K562 (cell line): Measurements from ENCODE around the gene SH3TC2. TPM values are rescaled to one million over a fixed set of nuclear protein-coding genes. Genes with fewer than 3 reads are reported as not detected.

ENCODE experiments used
- ATAC-seq: fragments of 200-7000 bp; cut with Tn5 transposase; 3 replicates; pipeline ENCODE4 v1.9.1; 2020; ENCODE audit warnings: moderate library complexity
- BruUV-seq: library from RNA; stranded (reverse); fragments of 400-500 nt; replicated peaks from 2 replicates; lab custom pipeline; 2021; lab: Mats Ljungman, UMichigan
- CTCF ChIA-PET: fragments of 300-600 bp; formaldehyde crosslinking; extraction: SDS; loops from one replicate; lab custom pipeline; 2021; ENCODE audit warnings: low intra/inter-chr PET ratio; lab: Yijun Ruan, JAX
- POLR2A ChIA-PET: fragments of 300-600, 350-650 bp; sonication (Branson Sonifier 250); formaldehyde crosslinking; extraction: SDS; loops from one replicate; lab custom pipeline; 2021; ENCODE audit warnings: antibody characterized with exemption, inconsistent platforms; lab: Yijun Ruan, JAX
- DNase-seq, 4 experiments: peaks; one replicate each; pipeline versions ENCODE4 v3.0.0 to v3.0.0-alpha.2; 2011 to 2018; ENCODE audit warnings: low spot score in 3 of 4, mixed read lengths in 3 of 4; ENCODE audit errors: extremely low read depth in 1 of 4
- FAIRE-seq: peaks from 2 replicates; lab custom pipeline; 2011; peaks lifted over from hg19 to GRCh38; lab: Jason Lieb, UNC
- H2AFZ ChIP-seq: 2 replicates; pipeline ENCODE4 v1.6.0; 2011; ENCODE audit warnings: low read depth, low read length, control low read depth, inconsistent platforms
- H3K27ac ChIP-seq: fragments of 200-600 bp; 3 replicates; pipeline ENCODE4 v1.8.0; 2011; ENCODE audit warnings: low read depth, mild to moderate bottlenecking, control low read depth, inconsistent platforms, low read length, moderate library complexity, mixed read lengths; ENCODE audit errors: extremely low read depth
- H3K27me3 ChIP-seq, 2 experiments: fragments of 300-600 bp in 1 of 2; 2 replicates in 1 of 2; 3 replicates in 1 of 2; pipeline versions ENCODE4 v1.6.0 to v1.8.0; 2011; ENCODE audit warnings: inconsistent platforms in 2 of 2, low read length in 2 of 2, mild to moderate bottlenecking in 1 of 2, mixed read lengths in 1 of 2, moderate library complexity in 1 of 2; ENCODE audit not compliant: control insufficient read depth in 2 of 2, insufficient read depth in 2 of 2
- H3K36me3 ChIP-seq: fragments of 300-600 bp; 3 replicates; pipeline ENCODE4 v1.8.0; 2011; ENCODE audit warnings: mild to moderate bottlenecking, low read length, inconsistent platforms; ENCODE audit not compliant: control insufficient read depth, insufficient read depth
- H3K4me1 ChIP-seq, 2 experiments: fragments of 200-600 bp in 1 of 2; replicated peaks in 1 of 2; 2 replicates in 1 of 2; 3 replicates in 1 of 2; pipeline versions ENCODE4 v1.5.1 to v1.8.0; 2011; ENCODE audit warnings: inconsistent platforms in 2 of 2, low read length in 2 of 2, mild to moderate bottlenecking in 1 of 2, mixed read lengths in 1 of 2, moderate library complexity in 1 of 2; ENCODE audit not compliant: control insufficient read depth in 2 of 2, insufficient read depth in 2 of 2
- H3K4me2 ChIP-seq: 2 replicates; pipeline ENCODE4 v1.6.1; 2011; ENCODE audit warnings: low read length, control low read depth, inconsistent platforms, mixed read lengths; ENCODE audit not compliant: insufficient read depth
- H3K4me3 ChIP-seq: fragments of 200-600 bp; sonication (generic), shearing (Covaris generic); 2 replicates; pipeline ENCODE4 v1.5.1; 2016; ENCODE audit warnings: control low read depth, inconsistent platforms
- H3K79me2 ChIP-seq: fragments of 200-600 bp; 3 replicates; pipeline ENCODE4 v1.8.0; 2011; ENCODE audit warnings: low read length, inconsistent platforms; ENCODE audit not compliant: control insufficient read depth, insufficient read depth
- H3K9ac ChIP-seq, 2 experiments: 2 replicates each; pipeline versions ENCODE4 v1.6.0 to v1.6.1; 2011; ENCODE audit warnings: low read depth in 2 of 2, low read length in 2 of 2, control low read depth in 1 of 2, inconsistent platforms in 1 of 2, mild to moderate bottlenecking in 1 of 2, mixed read lengths in 1 of 2; ENCODE audit not compliant: insufficient read depth in 1 of 2
- H3K9me1 ChIP-seq: one replicate; pipeline ENCODE4 v1.6.0; 2011; ENCODE audit warnings: inconsistent platforms, mild to moderate bottlenecking, low read length, moderate library complexity; ENCODE audit not compliant: control insufficient read depth, insufficient read depth
- H3K9me3 ChIP-seq: replicated peaks from 2 replicates; pipeline ENCODE4 v1.5.1; 2011; ENCODE audit warnings: low read depth, low read length, inconsistent platforms; ENCODE audit not compliant: control insufficient read depth, insufficient read depth
- H4K20me1 ChIP-seq: replicated peaks from 2 replicates; pipeline ENCODE4 v1.6.1; 2011; ENCODE audit warnings: low read length, inconsistent platforms, mixed read lengths; ENCODE audit not compliant: control insufficient read depth, insufficient read depth
- BRF1 ChIP-seq: IDR thresholded peaks from 3 replicates; pipeline ENCODE4 v1.6.1; 2011; ENCODE audit warnings: borderline replicate concordance, mild to moderate bottlenecking; ENCODE audit not compliant: insufficient read length; ENCODE audit errors: extremely low read depth
- CLOCK ChIP-seq: fragments of 250-450 bp; sonication (Bioruptor Pico); IDR thresholded peaks from 2 replicates; pipeline ENCODE4 v1.4.0; 2020; ENCODE audit warnings: mild to moderate bottlenecking, moderate library complexity, borderline replicate concordance
- FOXP1 ChIP-seq: sonication (generic); formaldehyde crosslinking; IDR thresholded peaks from 2 replicates; pipeline ENCODE4 v1.8.0; 2022; ENCODE audit warnings: mild to moderate bottlenecking, missing genetic modification reagents
- ZNF77 ChIP-seq: fragments of 250-450 bp; sonication (Bioruptor Pico); IDR thresholded peaks from 2 replicates; pipeline ENCODE4 v1.5.0; 2020
- WGBS: fragments of 100-300 bp; shearing (Covaris generic); methylation state at CpG from one replicate; pipeline ENCODE4 v1.1.6; 2016; ENCODE audit warnings: low coverage, mixed read lengths; ENCODE audit not compliant: insufficient coverage; ENCODE audit errors: missing lambda C conversion rate; 5-methylcytosine and 5-hydroxymethylcytosine counted together
- in situ Hi-C: fragments of 300-500 bp; cut with MboI; formaldehyde crosslinking; loops from 4 replicates; pipeline ENCODE4 v1.15.0; 2018; ENCODE audit warnings: inconsistent platforms, mixed read lengths
- intact Hi-C: fragments of 100-400 bp; cut with micrococcal nuclease; formaldehyde crosslinking; loops from 2 replicates; pipeline ENCODE4 v1.14.2; 2022
- polyA plus RNA-seq, 8 experiments: library from polyadenylated mRNA; depleted of rRNA in 4 of 8; stranded (reverse) in 5 of 8; unstranded in 3 of 8; fragments of >200 nt; fragmentation: Nextera tagmentation in 2 of 8; fragmentation: Illumina TruSeq in 1 of 8; extraction: Ambion mirVana in 2 of 8; extraction: Trizol in 1 of 8; gene quantifications; 2 replicates each; pipeline versions ENCODE4 v1.2.1 to v1.2.3, GENCODE V29; 2011 to 2014; ENCODE audit warnings: inconsistent platforms in 1 of 8, missing spikeins in 1 of 8
- total RNA-seq, 7 experiments: library from RNA; depleted of rRNA in 6 of 7; stranded (reverse); fragments of >200 nt in 6 of 7; fragmentation: Illumina TruSeq in 2 of 7; extraction: Trizol in 2 of 7; gene quantifications; 2 replicates each; pipeline versions ENCODE4 v1.2.1 to v1.2.3, GENCODE V29; 2011 to 2021; ENCODE audit warnings: low replicate concordance in 1 of 7
- TF ChIP-seq, protein P1 (sequence below): fragments of 450-650 bp; formaldehyde crosslinking; IDR thresholded peaks from 2 replicates; pipeline ENCODE4 v1.4.0; 2020; ENCODE audit warnings: mild to moderate bottlenecking, mixed read lengths

The SH3TC2 gene
- total and polyA plus RNA-seq, 9 of the 15 experiments (the other 6 are each of a cell fraction or from before 2014, with no cell fraction given) = 0.03 to 0.80 (median 0.55) TPM; not detected in 1

GRCh38 chr5:149018909-149019443, 43.9 kb downstream of the SH3TC2 start:
- TF ChIP-seq, protein P1, sequence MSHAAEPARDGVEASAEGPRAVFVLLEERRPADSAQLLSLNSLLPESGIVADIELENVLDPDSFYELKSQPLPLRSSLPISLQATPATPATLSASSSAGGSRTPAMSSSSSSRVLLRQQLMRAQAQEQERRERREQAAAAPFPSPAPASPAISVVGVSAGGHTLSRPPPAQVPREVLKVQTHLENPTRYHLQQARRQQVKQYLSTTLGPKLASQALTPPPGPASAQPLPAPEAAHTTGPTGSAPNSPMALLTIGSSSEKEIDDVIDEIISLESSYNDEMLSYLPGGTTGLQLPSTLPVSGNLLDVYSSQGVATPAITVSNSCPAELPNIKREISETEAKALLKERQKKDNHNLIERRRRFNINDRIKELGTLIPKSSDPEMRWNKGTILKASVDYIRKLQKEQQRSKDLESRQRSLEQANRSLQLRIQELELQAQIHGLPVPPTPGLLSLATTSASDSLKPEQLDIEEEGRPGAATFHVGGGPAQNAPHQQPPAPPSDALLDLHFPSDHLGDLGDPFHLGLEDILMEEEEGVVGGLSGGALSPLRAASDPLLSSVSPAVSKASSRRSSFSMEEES (CRISPR knock-in tag) = no peak
- TF ChIP-seq FOXP1 (CRISPR knock-in tag) = no peak
- no peak for TF ChIP-seq BRF1
- no peak for TF ChIP-seq CLOCK (CRISPR knock-in tag)
- no peak for TF ChIP-seq ZNF77 (CRISPR knock-in tag)
- in situ Hi-C loops = no loop called here
- CTCF ChIA-PET = no interaction called here

More at GRCh38 chr5:149018909-149019443, 43.9 kb downstream of the SH3TC2 start:
- H3K4me3 ChIP-seq = no peak overlapping the region
- no peaks in the 10 kb centered on the region for H3K79me2 ChIP-seq
- no peaks in the 10 kb centered on the region for H3K36me3 ChIP-seq
- intact Hi-C loops = no loop called here
- 0% methylated on average over 2 of the region's 2 CpGs for WGBS
- H3K9ac ChIP-seq = no peak overlapping the region
- H3K9me3 ChIP-seq = no peaks in the 10 kb centered on the region
- H3K27me3 ChIP-seq = peaks cover 2 to 7% of the 10 kb centered on the region in 2 experiments; a peak in 1 of 5 replicates
- H3K27ac ChIP-seq = no peak overlapping the region
- H4K20me1 ChIP-seq = no peaks in the 10 kb centered on the region
- no peaks in the 10 kb centered on the region for H3K9me1 ChIP-seq
- POLR2A ChIA-PET = interaction anchor here (1.1 kb wide), 1 partner anchor 235 kb away, joined by 3 read pairs; no protein-coding TSS in a partner anchor
- no peak for ATAC-seq
- no peak for FAIRE-seq
- no peak for DNase-seq
- no TSS peak for BruUV-seq
- no peak overlapping the region for H2AFZ ChIP-seq
- H3K4me1 ChIP-seq = no peaks in the 10 kb centered on the region
- no peak overlapping the region for H3K4me2 ChIP-seq
